HG02981 (cell line): ENCODE measurements around the gene KIF1A.

ENCODE experiments used
- ATAC-seq: cut with Tn5 transposase; IDR thresholded peaks from one replicate; pipeline ENCODE4 v1.9.1; 2021; ENCODE audit warnings: mild to moderate bottlenecking, moderate library complexity; ENCODE audit not compliant: unreplicated experiment

KIF1A gene

GRCh38 chr2:240806459-240806858 lies 13.6 kb downstream of the KIF1A start:
- no peak for ATAC-seq

DNA sequence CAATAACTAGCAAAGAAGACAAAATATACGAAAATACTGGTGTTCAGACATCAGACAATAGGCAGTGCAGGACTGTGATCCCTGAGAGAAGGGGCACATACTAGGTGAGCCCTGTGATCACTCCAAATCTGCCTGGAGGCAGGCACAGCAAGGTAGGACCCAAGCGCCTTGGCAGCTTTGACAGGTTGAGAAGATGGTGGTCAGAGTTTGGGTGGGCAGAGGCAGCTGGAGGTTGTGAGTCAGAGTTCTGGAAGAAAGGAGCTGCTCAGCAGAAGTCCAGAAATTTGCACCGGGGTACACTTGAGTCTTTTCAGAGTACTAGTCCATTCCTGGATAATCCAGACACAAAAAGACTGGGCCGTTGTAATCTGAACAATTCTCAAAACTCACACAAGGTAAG lies 14.0 kb downstream of the KIF1A start:
- no peak for ATAC-seq

GRCh38 chr2:240803191-240803590 lies 16.8 kb downstream of the KIF1A start:
- ATAC-seq: no peak

- ATAC-seq: no peak
These were observed 20.8 kb downstream of the KIF1A start for GRCh38 chr2:240799033-240799820.

GRCh38 chr2:240798327-240798905 lies 21.6 kb downstream of the KIF1A start:
- ATAC-seq: no peak

GRCh38 chr2:240797914-240798313 lies 22.1 kb downstream of the KIF1A start:
- ATAC-seq: no peak

GRCh38 chr2:240797500-240797895 lies 22.5 kb downstream of the KIF1A start:
- ATAC-seq: no peak

- ATAC-seq: no peak
These were observed 23.2 kb downstream of the KIF1A start for GRCh38 chr2:240796543-240797499.

- ATAC-seq: no peak
These were observed 24.0 kb downstream of the KIF1A start for GRCh38 chr2:240795916-240796510.

GRCh38 chr2:240795454-240795853 lies 24.6 kb downstream of the KIF1A start:
- no peak for ATAC-seq

- ATAC-seq: no peak
These were observed 25.8 kb downstream of the KIF1A start for GRCh38 chr2:240794178-240794721.

DNA sequence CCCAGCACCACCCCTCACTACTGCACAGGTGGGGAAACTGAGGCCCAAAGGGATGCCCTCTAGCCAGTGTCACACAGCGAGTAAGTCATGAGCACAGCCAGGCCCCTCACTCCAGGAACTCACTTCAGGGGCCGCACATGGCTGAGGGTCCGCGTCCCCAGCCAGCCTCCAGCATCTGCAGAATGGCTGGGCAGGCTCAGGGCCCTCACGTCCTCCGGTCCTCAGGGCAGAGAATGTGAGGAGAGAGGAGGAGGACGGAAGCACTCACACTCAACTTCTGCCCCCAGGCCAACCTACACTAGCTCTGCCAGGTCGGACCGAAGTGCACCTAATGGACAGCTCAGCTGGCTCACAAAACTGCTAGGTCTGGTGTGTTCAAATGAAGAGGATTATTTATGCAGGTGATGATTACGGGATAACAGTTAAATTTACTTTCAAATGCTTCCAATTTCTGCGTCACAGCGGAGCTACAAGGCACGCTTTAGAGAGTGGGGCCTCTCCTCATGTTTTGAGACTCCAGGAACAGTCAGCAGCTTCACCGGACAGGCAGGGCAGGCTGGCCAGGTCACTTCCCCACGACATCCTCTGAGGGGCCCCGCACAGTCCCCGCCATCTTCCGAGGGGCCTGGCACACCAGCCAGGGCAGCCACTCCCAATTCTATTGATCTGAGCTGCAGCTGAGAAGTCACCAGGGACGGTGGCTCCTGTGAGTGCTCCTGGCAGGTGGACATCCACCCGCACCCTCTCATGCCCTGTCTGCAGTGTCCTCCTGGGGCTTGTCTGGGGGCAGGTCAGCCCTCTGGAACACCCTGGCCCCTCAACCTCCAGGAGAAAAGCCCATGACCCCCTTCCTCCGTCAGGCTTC lies 26.5 kb downstream of the KIF1A start:
- no peak for ATAC-seq

DNA sequence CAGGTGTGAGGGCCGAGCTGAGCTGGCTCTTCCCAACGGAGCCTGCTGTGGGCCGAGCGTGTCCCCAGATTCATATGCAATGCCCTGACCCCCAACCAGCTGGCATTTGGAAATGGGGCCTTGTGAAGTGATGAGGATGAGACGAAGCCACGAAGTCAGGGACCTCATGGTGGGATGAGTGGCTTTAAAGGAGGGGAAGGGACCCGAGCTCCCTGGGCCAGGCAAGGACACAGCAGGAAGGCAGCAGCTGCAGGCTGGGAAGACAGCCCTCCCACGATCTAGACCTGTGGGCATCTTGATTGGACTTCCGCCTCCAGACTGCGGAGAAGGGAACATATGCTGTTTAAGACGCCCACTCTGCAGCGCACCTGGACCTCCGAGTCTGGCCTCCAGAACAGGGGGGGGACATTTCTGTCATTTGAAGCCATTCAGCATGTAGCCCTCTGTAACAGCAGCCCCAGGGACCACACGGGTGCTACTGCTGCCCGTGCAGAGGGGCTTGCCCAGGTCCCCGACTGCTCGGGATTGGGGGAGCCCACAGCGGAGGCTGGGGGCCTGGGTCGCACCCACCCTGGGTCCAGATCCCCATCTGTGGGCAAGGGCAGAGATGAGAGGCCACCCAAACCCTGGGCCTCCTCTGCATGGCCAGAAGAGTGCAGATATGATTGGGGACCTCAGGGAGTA lies 27.2 kb downstream of the KIF1A start:
- ATAC-seq: no peak

DNA sequence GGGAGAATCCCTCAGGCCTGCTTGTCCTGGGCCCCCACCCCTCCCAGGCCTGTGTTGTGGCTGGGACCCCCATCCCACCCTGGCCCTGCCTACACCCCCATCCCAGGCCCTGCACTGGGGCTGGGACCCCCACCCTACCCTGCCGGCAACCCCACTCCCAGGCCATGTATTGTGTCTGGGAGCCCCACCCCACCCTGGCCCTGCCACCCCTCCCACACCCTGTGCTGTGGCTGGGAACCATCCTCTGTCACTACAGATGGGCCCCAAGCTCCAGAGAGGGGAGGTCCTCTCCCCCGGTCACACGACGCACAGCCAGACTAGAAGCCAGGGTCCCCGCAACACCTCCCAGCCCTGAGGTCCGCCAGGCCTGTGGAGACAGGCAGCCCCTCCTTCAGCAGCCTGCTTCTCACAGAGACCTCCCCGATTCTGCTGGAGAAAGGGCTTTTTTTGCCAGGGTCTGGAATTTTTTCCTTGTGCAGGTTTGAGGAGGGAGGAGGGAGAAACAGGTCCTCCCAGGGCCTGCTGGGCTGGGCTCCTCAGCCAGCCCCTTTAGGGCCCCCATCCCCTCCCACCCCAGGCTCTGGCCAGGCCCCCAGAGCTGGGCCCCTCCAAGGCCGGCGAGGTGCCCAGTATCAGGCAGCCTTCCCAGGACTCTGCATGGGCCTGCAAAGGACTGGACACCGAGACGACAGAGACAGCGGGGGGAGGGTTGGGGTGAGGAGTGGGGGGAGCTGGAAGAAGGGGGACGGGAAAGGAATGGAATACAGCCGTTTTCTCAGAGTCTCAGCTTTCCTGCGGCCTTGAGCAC lies 28.0 kb downstream of the KIF1A start:
- ATAC-seq: no peak

DNA sequence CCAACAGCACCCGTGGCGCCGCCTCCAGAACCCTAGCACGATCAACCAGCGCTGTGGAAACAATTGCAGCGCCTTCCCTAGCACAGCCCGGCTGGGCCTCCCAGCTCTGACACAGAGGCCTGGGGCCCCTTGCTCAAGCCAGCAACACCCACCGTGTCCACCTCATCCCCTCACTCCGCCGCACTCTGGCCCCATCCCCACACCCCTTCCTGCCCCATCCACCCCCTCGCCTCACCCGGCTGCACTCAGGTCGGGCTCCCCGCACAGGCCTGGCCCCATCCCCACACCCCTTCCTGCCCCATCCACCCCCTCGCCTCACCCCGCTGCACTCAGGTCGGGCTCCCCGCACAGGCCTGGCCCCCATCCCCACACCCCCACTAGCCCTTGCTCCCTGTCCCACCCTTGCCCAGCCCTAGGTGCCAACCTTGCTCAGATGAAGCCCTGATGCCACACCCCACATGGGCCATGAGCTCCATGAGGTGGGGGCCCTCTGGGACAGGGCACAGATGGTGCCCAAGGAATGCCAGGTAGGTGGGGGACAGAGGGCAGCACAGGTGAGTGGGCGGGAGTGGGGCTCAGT lies 28.7 kb downstream of the KIF1A start:
- ATAC-seq: no peak

GRCh38 chr2:240790370-240791220 lies 29.4 kb downstream of the KIF1A start:
- ATAC-seq: no peak
